HepG2 (cell line): ENCODE results near the gene ACOX3. TPM values are rescaled to one million over a fixed set of nuclear protein-coding genes. Genes with fewer than 3 reads are reported as not detected.

Experiments used
- ATAC-seq: fragments of 200-7000 bp; cut with Tn5 transposase; 3 replicates; pipeline ENCODE4 v1.9.1; 2020; ENCODE audit warnings: mild to moderate bottlenecking, moderate library complexity
- BruUV-seq: library from RNA; stranded (reverse); fragments of 400-500 nt; replicated peaks from 2 replicates; lab custom pipeline; 2021; lab: Mats Ljungman, UMichigan
- CTCF ChIA-PET: fragments of 300-600 bp; formaldehyde crosslinking; extraction: SDS; loops from one replicate; lab custom pipeline; 2021; ENCODE audit warnings: low total read pairs, inconsistent platforms, low intra/inter-chr PET ratio; lab: Yijun Ruan, JAX
- POLR2A ChIA-PET: fragments of 350-600 bp; sonication (Branson Sonifier 250); formaldehyde crosslinking; loops from one replicate; lab custom pipeline; 2020; ENCODE audit warnings: antibody characterized with exemption, inconsistent platforms; lab: Yijun Ruan, JAX
- DNase-seq: peaks from one replicate; pipeline ENCODE4 v3.0.0-alpha.2; 2015; ENCODE audit warnings: low spot score
- FAIRE-seq: peaks from 3 replicates; lab custom pipeline; 2011; peaks lifted over from hg19 to GRCh38; lab: Jason Lieb, UNC
- H2AFZ ChIP-seq: one replicate; pipeline ENCODE4 v1.6.1; 2011; ENCODE audit warnings: low read length, inconsistent platforms
- H3K27ac ChIP-seq: fragments of 300-600 bp; 3 replicates; pipeline ENCODE4 v1.8.0; 2011; ENCODE audit warnings: mixed run types, mild to moderate bottlenecking, mixed read lengths, low read length, inconsistent platforms; ENCODE audit not compliant: insufficient read depth; ENCODE audit errors: extremely low read length
- H3K27me3 ChIP-seq, 2 experiments: fragments of 200-600 bp in 1 of 2; 2 replicates in 1 of 2; 3 replicates in 1 of 2; pipeline versions ENCODE4 v1.6.0 to v1.8.0; 2011; ENCODE audit warnings: low read length in 2 of 2, mild to moderate bottlenecking in 2 of 2, moderate library complexity in 2 of 2, inconsistent platforms in 1 of 2; ENCODE audit not compliant: insufficient read depth in 2 of 2, control insufficient read depth in 1 of 2
- H3K36me3 ChIP-seq, 2 experiments: fragments of 200-600 bp in 1 of 2; replicated peaks in 1 of 2; 2 replicates in 1 of 2; 3 replicates in 1 of 2; pipeline versions ENCODE4 v1.5.1 to v1.8.0; 2011; ENCODE audit warnings: low read length in 2 of 2, inconsistent platforms in 1 of 2; ENCODE audit not compliant: insufficient read depth in 2 of 2, control insufficient read depth in 1 of 2
- H3K4me1 ChIP-seq: 2 replicates; pipeline ENCODE4 v1.5.1; 2012; ENCODE audit warnings: low read length, inconsistent platforms; ENCODE audit not compliant: insufficient read depth
- H3K4me2 ChIP-seq: 2 replicates; pipeline ENCODE4 v1.6.0; 2011; ENCODE audit warnings: low read depth, low read length, inconsistent platforms
- H3K4me3 ChIP-seq, 3 experiments: fragments of 200-600 bp in 1 of 3; sonication (generic), shearing (Covaris generic) in 1 of 3; replicated peaks in 1 of 3; 2 replicates each; pipeline ENCODE4 v1.5.1; 2011 to 2016; ENCODE audit warnings: low read length in 3 of 3, inconsistent platforms in 2 of 3, low read depth in 2 of 3, mild to moderate bottlenecking in 2 of 3, control low read depth in 1 of 3, mixed read lengths in 1 of 3; ENCODE audit not compliant: insufficient read depth in 1 of 3
- H3K79me2 ChIP-seq: one replicate; pipeline ENCODE4 v1.6.1; 2011; ENCODE audit warnings: low read length, inconsistent platforms; ENCODE audit not compliant: insufficient read depth
- H3K9ac ChIP-seq: 2 replicates; pipeline ENCODE4 v1.6.0; 2011; ENCODE audit warnings: mild to moderate bottlenecking, low read depth, low read length, inconsistent platforms; ENCODE audit not compliant: insufficient read depth
- H3K9me3 ChIP-seq: 2 replicates; pipeline ENCODE4 v1.5.1; 2012; ENCODE audit warnings: mild to moderate bottlenecking, low read length
- H4K20me1 ChIP-seq: 2 replicates; pipeline ENCODE4 v1.6.0; 2011; ENCODE audit warnings: inconsistent platforms, mild to moderate bottlenecking, low read length, moderate library complexity; ENCODE audit not compliant: insufficient read depth
- ADNP ChIP-seq: sonication (generic); formaldehyde crosslinking; IDR thresholded peaks from 2 replicates; pipeline ENCODE4 v1.4.0; 2020; ENCODE audit warnings: missing genetic modification reagents
- ATAD3A ChIP-seq: sonication (generic); formaldehyde crosslinking; IDR thresholded peaks from 2 replicates; pipeline ENCODE4 v1.4.0; 2020; ENCODE audit warnings: missing genetic modification reagents
- KMT2A ChIP-seq: sonication (generic); formaldehyde crosslinking; IDR thresholded peaks from 2 replicates; pipeline ENCODE4 v1.4.0; 2020; ENCODE audit warnings: missing genetic modification reagents
- KMT2B ChIP-seq: IDR thresholded peaks from 2 replicates; pipeline ENCODE4 v1.6.1; 2016; ENCODE audit warnings: missing genetic modification reagents, missing compliant biosample characterization
- NR2F2 ChIP-seq: IDR thresholded peaks from 2 replicates; pipeline ENCODE4 v1.6.1; 2012; ENCODE audit warnings: low read depth, inconsistent platforms, borderline replicate concordance
- SP2 ChIP-seq: sonication (generic); formaldehyde crosslinking; IDR thresholded peaks from 2 replicates; pipeline ENCODE4 v1.5.1; 2020; ENCODE audit warnings: mild to moderate bottlenecking, missing genetic modification reagents
- TARDBP ChIP-seq: sonication (generic); formaldehyde crosslinking; IDR thresholded peaks from 2 replicates; pipeline ENCODE4 v1.8.0; 2022; ENCODE audit warnings: mild to moderate bottlenecking, missing genetic modification reagents
- ZNF296 ChIP-seq: sonication (generic); formaldehyde crosslinking; conservative IDR thresholded peaks from 2 replicates; pipeline ENCODE4 v1.5.0; 2020; ENCODE audit warnings: mild to moderate bottlenecking, missing genetic modification reagents
- ZSCAN21 ChIP-seq: sonication (generic); formaldehyde crosslinking; IDR thresholded peaks from 2 replicates; pipeline ENCODE4 v1.8.0; 2022; ENCODE audit warnings: mild to moderate bottlenecking, missing genetic modification reagents, moderate library complexity, borderline replicate concordance
- WGBS: methylation state at CpG from one replicate; pipeline ENCODE4 v1.1.6; 2017; ENCODE audit warnings: low lambda C conversion rate; 5-methylcytosine and 5-hydroxymethylcytosine counted together
- in situ Hi-C: cut with HindIII; loops from 2 replicates; pipeline ENCODE4 v1.10.0; 2017; ENCODE audit warnings: low pct_unique_long_range_greater_than_20kb; ENCODE audit not compliant: extremely low pct_ligation_motif_present
- intact Hi-C: fragments of 100-400 bp; cut with micrococcal nuclease; formaldehyde crosslinking; loops from one replicate; pipeline ENCODE4 v1.10.0; 2022; ENCODE audit not compliant: unreplicated experiment
- polyA plus RNA-seq, 8 experiments: library from polyadenylated mRNA; depleted of rRNA in 3 of 8; stranded (reverse) in 7 of 8; unstranded in 1 of 8; fragments of >200 nt; fragmentation: Illumina TruSeq in 4 of 8; extraction: Trizol in 4 of 8; gene quantifications; 2 replicates each; pipeline versions ENCODE4 v1.2.1 to v1.2.3, GENCODE V29; 2011 to 2016; ENCODE audit warnings: low read depth in 4 of 8, missing spikeins in 1 of 8, mixed read lengths in 1 of 8; ENCODE audit not compliant: insufficient read depth in 1 of 8
- total RNA-seq, 5 experiments: library from RNA; depleted of rRNA; stranded (reverse); fragments of >200 nt; fragmentation: Illumina TruSeq; extraction: Trizol; gene quantifications; 2 replicates each; pipeline ENCODE4 v1.2.3, GENCODE V29; 2016; ENCODE audit warnings: low read depth in 1 of 5
- TF ChIP-seq, protein P1 (sequence below): sonication (generic); formaldehyde crosslinking; IDR thresholded peaks from 2 replicates; pipeline ENCODE4 v1.8.0; 2022; ENCODE audit warnings: missing genetic modification reagents, mild to moderate bottlenecking, moderate library complexity, borderline replicate concordance
- TF ChIP-seq, protein P2 (sequence below): sonication (generic); formaldehyde crosslinking; IDR thresholded peaks from 2 replicates; pipeline ENCODE4 v1.5.0; 2020; ENCODE audit warnings: missing genetic modification reagents

The ACOX3 gene
- total and polyA plus RNA-seq, 2 of the 13 experiments (the other 11 are each of a cell fraction or from before 2014, with no cell fraction given), result 4.2 to 17.8 TPM

DNA sequence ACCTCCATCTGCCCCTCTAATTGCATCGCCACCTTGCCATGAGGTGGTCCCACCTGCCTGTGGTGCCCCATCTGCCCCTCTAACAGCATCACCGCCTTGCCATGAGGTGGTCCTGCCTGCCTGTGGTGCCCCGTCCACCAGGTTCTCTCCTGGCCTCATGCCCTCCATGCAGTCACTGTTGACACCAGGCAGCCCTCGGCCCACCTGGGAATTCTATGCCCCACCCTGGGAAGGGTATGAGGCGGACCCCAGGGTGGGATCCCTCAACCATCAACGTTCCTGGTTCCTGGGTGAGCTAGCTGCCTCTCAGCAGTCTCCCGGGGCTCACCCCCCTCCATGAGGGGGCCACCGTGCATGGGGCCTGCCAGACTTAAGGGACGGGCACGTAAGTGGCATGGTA is 38.9 kb downstream of the ACOX3 start:
- no peak overlapping the region for H2AFZ ChIP-seq
- no peak for TF ChIP-seq ZNF296
- no peak for TF ChIP-seq KMT2A (CRISPR knock-in tag)
- no peak for TF ChIP-seq SP2 (CRISPR knock-in tag)
- TF ChIP-seq, protein P1, sequence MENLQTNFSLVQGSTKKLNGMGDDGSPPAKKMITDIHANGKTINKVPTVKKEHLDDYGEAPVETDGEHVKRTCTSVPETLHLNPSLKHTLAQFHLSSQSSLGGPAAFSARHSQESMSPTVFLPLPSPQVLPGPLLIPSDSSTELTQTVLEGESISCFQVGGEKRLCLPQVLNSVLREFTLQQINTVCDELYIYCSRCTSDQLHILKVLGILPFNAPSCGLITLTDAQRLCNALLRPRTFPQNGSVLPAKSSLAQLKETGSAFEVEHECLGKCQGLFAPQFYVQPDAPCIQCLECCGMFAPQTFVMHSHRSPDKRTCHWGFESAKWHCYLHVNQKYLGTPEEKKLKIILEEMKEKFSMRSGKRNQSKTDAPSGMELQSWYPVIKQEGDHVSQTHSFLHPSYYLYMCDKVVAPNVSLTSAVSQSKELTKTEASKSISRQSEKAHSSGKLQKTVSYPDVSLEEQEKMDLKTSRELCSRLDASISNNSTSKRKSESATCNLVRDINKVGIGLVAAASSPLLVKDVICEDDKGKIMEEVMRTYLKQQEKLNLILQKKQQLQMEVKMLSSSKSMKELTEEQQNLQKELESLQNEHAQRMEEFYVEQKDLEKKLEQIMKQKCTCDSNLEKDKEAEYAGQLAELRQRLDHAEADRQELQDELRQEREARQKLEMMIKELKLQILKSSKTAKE (CRISPR knock-in tag), result no peak
- no peak for TF ChIP-seq TARDBP
- TF ChIP-seq ZSCAN21 (CRISPR knock-in tag), result no peak
- TF ChIP-seq NR2F2, result no peak
- TF ChIP-seq ATAD3A (CRISPR knock-in tag), result no peak
- TF ChIP-seq, protein P2, sequence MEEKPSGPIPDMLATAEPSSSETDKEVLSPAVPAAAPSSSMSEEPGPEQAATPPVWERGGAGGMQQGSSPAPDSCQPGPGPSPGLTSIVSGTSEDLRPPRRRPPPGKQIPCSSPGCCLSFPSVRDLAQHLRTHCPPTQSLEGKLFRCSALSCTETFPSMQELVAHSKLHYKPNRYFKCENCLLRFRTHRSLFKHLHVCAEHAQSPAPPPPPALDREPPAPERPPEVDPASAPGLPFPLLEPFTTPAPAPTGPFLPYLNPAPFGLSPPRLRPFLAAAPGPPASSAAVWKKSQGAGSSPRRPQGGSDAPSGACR, result no peak
- no peak for TF ChIP-seq KMT2B (CRISPR knock-in tag)
- no peak for TF ChIP-seq ADNP (CRISPR knock-in tag)
- TF ChIP-seq, all 625 proteins: peak for 0
- no peaks in the 10 kb centered on the region for H3K4me1 ChIP-seq
- POLR2A ChIA-PET, result no interaction called here
- CTCF ChIA-PET, result interaction anchor here (4.4 kb wide), 1 partner anchor 160 kb away, joined by 29 read pairs; no protein-coding TSS in a partner anchor
- no peaks in the 10 kb centered on the region; the same call in 1 of the 2 replicates for H4K20me1 ChIP-seq
- H3K9ac ChIP-seq, result no peak overlapping the region
- no peaks in the 10 kb centered on the region for H3K79me2 ChIP-seq
- intact Hi-C loops, result loop anchor here (2.0 kb wide), 1 partner anchor 225 kb away; no protein-coding TSS in a partner anchor
- no peak for DNase-seq
- in situ Hi-C loops, result loop anchor here (5.0 to 10.0 kb wide), 3 partner anchors 134 to 237 kb away; partner anchors contain the start of gene HTRA3
- H3K4me2 ChIP-seq, result no peak overlapping the region
- no peaks in the 10 kb centered on the region for H3K9me3 ChIP-seq
- ATAC-seq, result no peak
- no peaks in the 10 kb centered on the region for H3K27me3 ChIP-seq
- BruUV-seq, result no TSS peak
- peaks cover 2 to 13% of the 10 kb centered on the region in 2 experiments; a peak in 3 of 5 replicates for H3K36me3 ChIP-seq
- WGBS, result 98% methylated on average over 3 of the region's 10 CpGs
- no peak overlapping the region for H3K4me3 ChIP-seq
- H3K27ac ChIP-seq, result no peak overlapping the region
- no peak for FAIRE-seq
